ENCODE data around the gene PRAMEF8. TPM values are rescaled to one million over a fixed set of nuclear protein-coding genes. Genes with fewer than 3 reads are reported as not detected.

Gene PRAMEF8
- total RNA-seq (2022; extraction: Qiagen RNA extraction; ENCODE audit: low read depth): 0.06 TPM in 1 of 5 replicates, not detected in the others

GRCh38 chr1:13285037-13285436, at the start of gene PRAMEF8:
Gene PRAMEF8 (minus strand): TSS chr1:13285137. CDS start chr1:13284091, 1,046 bp downstream.

GRCh38 chr1:13315281-13315680, 30.3 kb upstream of the PRAMEF8 start, which contains the start of gene PRAMEF15:
Gene PRAMEF15 (plus strand): TSS chr1:13315581. CDS start chr1:13318408, 2,827 bp downstream.

GRCh38 chr1:13303239-13303638, 18.3 kb upstream of the PRAMEF8 start, which contains the start of gene PRAMEF33:
Gene PRAMEF33 (plus strand): TSS chr1:13303539. CDS start chr1:13305955, 2,416 bp downstream.

GRCh38 chr1:13253898-13254297, 31.0 kb downstream of the PRAMEF8 start, which contains the start of gene PRAMEF5:
Gene PRAMEF5 (plus strand): TSS chr1:13254198. CDS start chr1:13259269, 5,071 bp downstream.

Other genes with a start within 250 kb of the PRAMEF8 start
- not detected in 5 replicates for gene PRAMEF27, start 228.6 kb downstream of the PRAMEF8 start, total RNA-seq (2022; extraction: Qiagen RNA extraction; ENCODE audit: low read depth)
- gene HNRNPCL3, start 224.4 kb downstream of the PRAMEF8 start, total RNA-seq (2022; extraction: Qiagen RNA extraction; ENCODE audit: low read depth): not detected in 5 replicates
- gene PRAMEF25, start 214.4 kb downstream of the PRAMEF8 start, total RNA-seq (2022; extraction: Qiagen RNA extraction; ENCODE audit: low read depth): not detected in 5 replicates
- gene HNRNPCL2, start 168.3 kb downstream of the PRAMEF8 start, total RNA-seq (2022; extraction: Qiagen RNA extraction; ENCODE audit: low read depth): not detected in 5 replicates
- not detected in 5 replicates for gene PRAMEF26, start 129.1 kb downstream of the PRAMEF8 start, total RNA-seq (2022; extraction: Qiagen RNA extraction; ENCODE audit: low read depth)
- not detected in 5 replicates for gene HNRNPCL4, start 119.5 kb downstream of the PRAMEF8 start, total RNA-seq (2022; extraction: Qiagen RNA extraction; ENCODE audit: low read depth)
- gene PRAMEF9, start 113.3 kb downstream of the PRAMEF8 start, total RNA-seq (2022; extraction: Qiagen RNA extraction; ENCODE audit: low read depth): not detected in 5 replicates
- not detected in 5 replicates for gene PRAMEF13, start 83.7 kb downstream of the PRAMEF8 start, total RNA-seq (2022; extraction: Qiagen RNA extraction; ENCODE audit: low read depth)
- not detected in 5 replicates for gene PRAMEF18, start 59.0 kb downstream of the PRAMEF8 start, total RNA-seq (2022; extraction: Qiagen RNA extraction; ENCODE audit: low read depth)
- gene PRAMEF5, start 30.9 kb downstream of the PRAMEF8 start, total RNA-seq (2022; extraction: Qiagen RNA extraction; ENCODE audit: low read depth): not detected in 5 replicates
- not detected in 5 replicates for gene PRAMEF33, start 18.4 kb upstream of the PRAMEF8 start, total RNA-seq (2022; extraction: Qiagen RNA extraction; ENCODE audit: low read depth)
- not detected in 5 replicates for gene PRAMEF15, start 30.4 kb upstream of the PRAMEF8 start, total RNA-seq (2022; extraction: Qiagen RNA extraction; ENCODE audit: low read depth)
- gene PRAMEF14, start 62.0 kb upstream of the PRAMEF8 start, total RNA-seq (2022; extraction: Qiagen RNA extraction; ENCODE audit: low read depth): not detected in 5 replicates
- gene PRAMEF19, start 86.8 kb upstream of the PRAMEF8 start, total RNA-seq (2022; extraction: Qiagen RNA extraction; ENCODE audit: low read depth): not detected in 5 replicates
- not detected in 5 replicates for gene PRAMEF17, start 104.5 kb upstream of the PRAMEF8 start, total RNA-seq (2022; extraction: Qiagen RNA extraction; ENCODE audit: low read depth)
- not detected in 5 replicates for gene PRAMEF20, start 125.3 kb upstream of the PRAMEF8 start, total RNA-seq (2022; extraction: Qiagen RNA extraction; ENCODE audit: low read depth)
- not detected in 5 replicates for gene LRRC38, start 228.9 kb upstream of the PRAMEF8 start, total RNA-seq (2022; extraction: Qiagen RNA extraction; ENCODE audit: low read depth)

Data from A549 treated with DMSO at 1 μM for 4 hours (cell line).